GM23338 (cell line): Measurements from ENCODE around the gene ARL5C.
A peak's percentile ranks its signal among the peaks of the same experiment; 100 is the strongest.

Experiments
- CTCF ChIP-seq, 2 experiments: fragments of 200-600 bp in 1 of 2; sonication (generic) in 1 of 2; conservative IDR thresholded peaks; 2 replicates each; pipeline versions ENCODE4 v1.5.1 to v1.6.1; 2016 to 2017; ENCODE audit warnings: antibody characterized with exemption in 2 of 2, low read depth in 2 of 2, mild to moderate bottlenecking in 2 of 2, moderate library complexity in 1 of 2
- EZH2 ChIP-seq: fragments of 200-600 bp; sonication (generic); IDR thresholded peaks from one replicate; pipeline ENCODE4 v1.8.0; 2017; ENCODE audit warnings: antibody characterized with exemption, mild to moderate bottlenecking, low read depth; ENCODE audit not compliant: unreplicated experiment
- EZH2phosphoT487 ChIP-seq: fragments of 200-600 bp; sonication (generic); IDR thresholded peaks from one replicate; pipeline ENCODE4 v1.8.1; 2018; ENCODE audit warnings: antibody characterized with exemption; ENCODE audit not compliant: unreplicated experiment

- peak; percentile 16 to 25; a peak in 3 of 4 replicates for TF ChIP-seq CTCF (conservative IDR thresholded peaks at IDR 0.05; ENCODE audit: low read depth in 2 of 2)
- TF ChIP-seq EZH2, result no peak
- TF ChIP-seq EZH2phosphoT487, result no peak
Measured at GRCh38 chr17:39150104-39150634, 15.8 kb downstream of the ARL5C start.
